Measurements from ENCODE around the gene PRPSAP2. TPM values are rescaled to one million over a fixed set of nuclear protein-coding genes. Genes with fewer than 3 reads are reported as not detected.

The PRPSAP2 gene
- total RNA-seq, 1 donor from 2014 or later: 43.0 TPM

- TF ChIP-seq, protein P1, sequence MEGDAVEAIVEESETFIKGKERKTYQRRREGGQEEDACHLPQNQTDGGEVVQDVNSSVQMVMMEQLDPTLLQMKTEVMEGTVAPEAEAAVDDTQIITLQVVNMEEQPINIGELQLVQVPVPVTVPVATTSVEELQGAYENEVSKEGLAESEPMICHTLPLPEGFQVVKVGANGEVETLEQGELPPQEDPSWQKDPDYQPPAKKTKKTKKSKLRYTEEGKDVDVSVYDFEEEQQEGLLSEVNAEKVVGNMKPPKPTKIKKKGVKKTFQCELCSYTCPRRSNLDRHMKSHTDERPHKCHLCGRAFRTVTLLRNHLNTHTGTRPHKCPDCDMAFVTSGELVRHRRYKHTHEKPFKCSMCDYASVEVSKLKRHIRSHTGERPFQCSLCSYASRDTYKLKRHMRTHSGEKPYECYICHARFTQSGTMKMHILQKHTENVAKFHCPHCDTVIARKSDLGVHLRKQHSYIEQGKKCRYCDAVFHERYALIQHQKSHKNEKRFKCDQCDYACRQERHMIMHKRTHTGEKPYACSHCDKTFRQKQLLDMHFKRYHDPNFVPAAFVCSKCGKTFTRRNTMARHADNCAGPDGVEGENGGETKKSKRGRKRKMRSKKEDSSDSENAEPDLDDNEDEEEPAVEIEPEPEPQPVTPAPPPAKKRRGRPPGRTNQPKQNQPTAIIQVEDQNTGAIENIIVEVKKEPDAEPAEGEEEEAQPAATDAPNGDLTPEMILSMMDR (IDR thresholded peaks at IDR 0.05; ENCODE audit: insufficient read depth, low read length, poor library complexity, severe bottlenecking): no peak
- H3K27me3 ChIP-seq (ENCODE audit: control insufficient read depth, insufficient read depth, low read length): no peaks in the 10 kb centered on the region
- no peak overlapping the region for H3K4me3 ChIP-seq (ENCODE audit: low read depth, low read length)
- DNase-seq (ENCODE audit: low read depth): no peak
- no peaks in the 10 kb centered on the region for H3K36me3 ChIP-seq (ENCODE audit: control insufficient read depth, insufficient read depth, low read length)
Observed at GRCh38 chr17:18932360-18933055, 74.6 kb downstream of the PRPSAP2 start.

GRCh38 chr17:18933102-18934058 lies 75.4 kb downstream of the PRPSAP2 start:
- H3K4me3 ChIP-seq (ENCODE audit: low read depth, low read length): no peak overlapping the region
- TF ChIP-seq, protein P1 (IDR thresholded peaks at IDR 0.05; ENCODE audit: insufficient read depth, low read length, poor library complexity, severe bottlenecking): no peak
- no peaks in the 10 kb centered on the region for H3K36me3 ChIP-seq (ENCODE audit: control insufficient read depth, insufficient read depth, low read length)
- H3K27me3 ChIP-seq (ENCODE audit: control insufficient read depth, insufficient read depth, low read length): no peaks in the 10 kb centered on the region
- DNase-seq (ENCODE audit: low read depth): no peak

- DNase-seq (ENCODE audit: low read depth): no peak
- H3K4me3 ChIP-seq (ENCODE audit: low read depth, low read length): no peak overlapping the region
- TF ChIP-seq, protein P1 (IDR thresholded peaks at IDR 0.05; ENCODE audit: insufficient read depth, low read length, poor library complexity, severe bottlenecking): no peak
Observed at GRCh38 chr17:18937981-18938691, 80.2 kb downstream of the PRPSAP2 start.

DNA sequence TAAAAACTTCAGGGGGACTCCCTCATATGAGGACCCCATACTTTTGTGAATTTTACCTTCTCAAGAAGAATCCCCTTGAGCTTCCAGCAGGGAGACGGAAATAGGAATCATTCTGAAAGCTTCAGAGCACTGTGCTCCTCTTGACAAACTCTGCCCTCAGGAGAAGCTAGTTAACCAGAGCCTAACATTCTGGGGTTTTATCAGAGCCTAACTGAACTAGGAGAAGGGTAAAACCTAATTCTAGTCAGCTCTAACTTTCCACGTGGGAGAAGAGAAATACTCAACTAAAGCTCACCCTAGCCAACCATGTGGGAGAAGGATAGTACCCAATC lies 80.7 kb downstream of the PRPSAP2 start:
- no peak for DNase-seq (ENCODE audit: low read depth)
- no peaks in the 10 kb centered on the region for H3K36me3 ChIP-seq (ENCODE audit: control insufficient read depth, insufficient read depth, low read length)
- no peak overlapping the region for H3K4me3 ChIP-seq (ENCODE audit: low read depth, low read length)
- no peaks in the 10 kb centered on the region for H3K27me3 ChIP-seq (ENCODE audit: control insufficient read depth, insufficient read depth, low read length)
- TF ChIP-seq, protein P1 (IDR thresholded peaks at IDR 0.05; ENCODE audit: insufficient read depth, low read length, poor library complexity, severe bottlenecking): no peak

More at GRCh38 chr17:18937981-18938691, 80.2 kb downstream of the PRPSAP2 start:
- Histone ChIP-seq H3K27me3 (ENCODE audit: control insufficient read depth, insufficient read depth, low read length) (no peaks in the 10 kb centered on the region), H3K36me3 (ENCODE audit: control insufficient read depth, insufficient read depth, low read length) (no peaks in the 10 kb centered on the region)

DNA sequence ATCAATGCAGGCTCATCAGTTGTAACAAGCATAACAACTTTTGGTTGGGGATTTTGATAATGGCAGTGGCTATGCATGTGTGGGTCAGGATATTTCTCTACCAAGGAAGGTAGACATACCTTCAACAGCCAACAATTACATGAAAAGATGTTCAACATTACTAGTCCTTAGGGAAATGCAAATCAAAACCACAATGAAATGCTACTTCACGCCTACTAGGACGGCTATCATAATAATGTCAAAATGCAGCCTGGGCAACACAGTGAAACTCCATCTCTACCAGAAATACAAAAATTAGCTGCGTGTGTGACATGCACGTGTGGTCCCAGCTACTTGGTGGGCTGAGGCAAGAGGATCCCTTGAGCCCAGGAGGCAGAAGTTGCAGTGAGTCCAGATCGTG lies 86.7 kb downstream of the PRPSAP2 start:
- TF ChIP-seq, protein P1 (IDR thresholded peaks at IDR 0.05; ENCODE audit: insufficient read depth, low read length, poor library complexity, severe bottlenecking): no peak
- no peak for DNase-seq (ENCODE audit: low read depth)
- Histone ChIP-seq H3K36me3 (ENCODE audit: control insufficient read depth, insufficient read depth, low read length) (no peaks in the 10 kb centered on the region), H3K4me3 (ENCODE audit: low read depth, low read length) (no peak overlapping the region), H3K27me3 (ENCODE audit: control insufficient read depth, insufficient read depth, low read length) (no peaks in the 10 kb centered on the region)
